ENCODE data around the gene NKAP.
"Not testable (repeated sequence)": the region's sequence is repeated elsewhere in the genome, so short reads cannot be mapped to it uniquely, and the experiment has no call there.

The NKAP gene

DNA sequence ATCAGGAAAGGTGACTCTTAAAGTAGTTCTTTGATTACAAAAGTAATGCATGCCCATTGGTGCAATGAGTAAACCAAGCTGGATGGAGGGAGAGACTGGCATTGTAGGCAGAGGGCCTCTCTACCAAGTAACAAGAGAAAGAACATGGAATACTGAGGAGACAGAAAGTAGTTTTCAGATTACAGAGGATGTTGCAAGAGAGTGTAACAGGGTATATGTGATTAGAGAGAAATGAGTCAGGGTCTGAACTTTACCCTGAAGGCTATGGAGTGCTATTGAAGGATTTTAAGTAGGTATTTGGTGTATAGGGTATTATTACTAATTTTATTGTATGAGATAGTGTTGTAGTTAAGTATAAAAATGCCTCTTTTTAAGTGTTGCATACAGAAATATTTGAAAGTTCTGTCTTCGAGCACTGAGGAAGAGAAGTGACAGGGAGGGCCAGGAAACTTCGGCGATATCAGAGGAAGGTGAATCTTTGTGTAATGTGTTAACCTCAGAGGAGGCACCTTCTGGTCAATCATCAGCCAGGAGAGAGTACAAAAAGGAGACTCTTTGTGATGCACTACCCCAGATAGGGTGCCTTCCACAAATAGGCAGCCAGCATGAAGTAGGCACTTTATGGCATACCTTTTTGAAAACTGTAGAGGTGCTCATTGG lies 8.2 kb downstream of the NKAP start:
- in situ Hi-C loops (cut with MboI; ENCODE audit: low pct_unique_long_range_greater_than_20kb, low sequenced_read_pairs, unreplicated experiment): no loop called here
- TF ChIP-seq, protein P1, sequence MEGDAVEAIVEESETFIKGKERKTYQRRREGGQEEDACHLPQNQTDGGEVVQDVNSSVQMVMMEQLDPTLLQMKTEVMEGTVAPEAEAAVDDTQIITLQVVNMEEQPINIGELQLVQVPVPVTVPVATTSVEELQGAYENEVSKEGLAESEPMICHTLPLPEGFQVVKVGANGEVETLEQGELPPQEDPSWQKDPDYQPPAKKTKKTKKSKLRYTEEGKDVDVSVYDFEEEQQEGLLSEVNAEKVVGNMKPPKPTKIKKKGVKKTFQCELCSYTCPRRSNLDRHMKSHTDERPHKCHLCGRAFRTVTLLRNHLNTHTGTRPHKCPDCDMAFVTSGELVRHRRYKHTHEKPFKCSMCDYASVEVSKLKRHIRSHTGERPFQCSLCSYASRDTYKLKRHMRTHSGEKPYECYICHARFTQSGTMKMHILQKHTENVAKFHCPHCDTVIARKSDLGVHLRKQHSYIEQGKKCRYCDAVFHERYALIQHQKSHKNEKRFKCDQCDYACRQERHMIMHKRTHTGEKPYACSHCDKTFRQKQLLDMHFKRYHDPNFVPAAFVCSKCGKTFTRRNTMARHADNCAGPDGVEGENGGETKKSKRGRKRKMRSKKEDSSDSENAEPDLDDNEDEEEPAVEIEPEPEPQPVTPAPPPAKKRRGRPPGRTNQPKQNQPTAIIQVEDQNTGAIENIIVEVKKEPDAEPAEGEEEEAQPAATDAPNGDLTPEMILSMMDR (IDR thresholded peaks at IDR 0.05; ENCODE audit: extremely low read depth, insufficient read depth, missing control alignments): no peak
- no peak for DNase-seq (ENCODE audit: low spot score)

DNA sequence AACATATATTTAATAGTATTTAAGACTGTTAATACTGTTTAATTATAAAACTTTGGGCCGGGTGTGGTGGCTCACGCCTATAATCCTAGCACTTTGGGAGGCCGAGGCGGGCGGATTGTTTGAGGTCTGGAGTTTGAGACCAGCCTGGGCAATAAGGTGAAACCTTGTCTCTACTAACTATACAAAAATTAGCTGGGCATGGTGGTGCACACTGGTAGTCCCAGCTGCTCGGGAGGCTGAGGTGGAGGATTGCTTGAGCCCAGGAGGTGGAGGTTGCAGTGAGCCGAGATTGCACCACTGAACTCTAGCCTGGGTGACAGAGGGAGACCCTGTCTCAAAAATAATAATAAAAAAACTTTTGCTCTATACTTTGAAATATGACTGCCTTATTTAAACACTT lies 21.2 kb downstream of the NKAP start:
- DNase-seq (ENCODE audit: low spot score); in situ Hi-C loops (cut with MboI; ENCODE audit: low pct_unique_long_range_greater_than_20kb, low sequenced_read_pairs, unreplicated experiment): not testable (repeated sequence)

DNA sequence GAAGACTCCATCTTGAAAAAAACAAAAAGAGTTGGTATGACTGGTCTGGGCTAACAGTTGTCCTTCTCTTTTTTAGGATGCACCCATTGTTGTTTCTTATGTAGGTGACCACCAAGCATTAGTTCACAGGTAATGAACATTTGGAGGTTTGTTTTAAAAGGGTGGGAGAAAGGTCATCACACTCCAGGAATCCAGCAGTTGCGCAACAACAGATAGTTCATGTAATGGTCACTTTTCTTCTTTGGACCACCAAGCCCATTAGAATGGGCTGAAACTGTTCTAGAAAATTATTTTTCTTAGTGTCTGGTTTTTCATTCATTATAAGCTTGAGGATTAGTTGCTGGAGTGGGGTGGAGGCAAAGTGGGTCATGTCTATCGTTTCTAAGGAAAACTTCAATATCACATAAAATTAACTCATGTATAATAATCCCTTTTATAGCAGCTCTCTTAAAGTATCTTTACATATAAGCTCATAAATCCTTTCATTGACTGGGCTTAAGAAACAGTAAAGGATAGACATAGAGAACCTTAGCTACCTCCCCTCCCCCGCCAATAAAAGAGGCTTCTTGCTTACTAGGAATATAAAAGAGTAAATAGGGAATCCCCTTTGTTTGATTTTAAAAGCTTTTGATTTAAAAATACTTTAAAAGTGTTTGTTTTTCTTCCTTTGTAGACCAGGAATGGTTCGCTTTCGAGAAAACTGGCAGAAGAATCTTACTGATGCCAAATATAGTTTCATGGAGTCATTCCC lies 23.5 kb downstream of the NKAP start:
- in situ Hi-C loops (cut with MboI; ENCODE audit: low pct_unique_long_range_greater_than_20kb, low sequenced_read_pairs, unreplicated experiment): no loop called here
- DNase-seq (ENCODE audit: low spot score): no peak
- TF ChIP-seq, protein P1 (IDR thresholded peaks at IDR 0.05; ENCODE audit: extremely low read depth, insufficient read depth, missing control alignments): no peak

DNA sequence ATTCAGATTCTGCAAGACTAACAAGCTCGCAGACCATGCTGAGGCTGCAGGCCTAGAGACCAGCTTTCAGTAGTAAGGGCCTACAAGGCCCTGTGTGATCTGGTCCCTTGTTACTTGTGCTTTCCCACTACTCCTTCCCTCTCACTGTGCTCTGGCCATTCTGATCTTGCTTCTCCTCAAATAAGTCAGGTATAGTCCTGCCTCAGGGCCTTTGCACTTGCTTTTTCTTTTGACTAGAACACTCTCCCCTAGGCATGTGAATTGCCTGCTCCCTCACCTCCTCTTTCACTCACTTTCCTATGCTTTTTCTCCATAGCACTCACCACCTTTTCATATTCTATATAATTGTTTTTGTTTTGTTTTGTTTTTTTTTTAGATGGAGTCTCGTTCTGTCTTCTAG lies 25.7 kb downstream of the NKAP start:
- no peak for DNase-seq (ENCODE audit: low spot score)
- in situ Hi-C loops (cut with MboI; ENCODE audit: low pct_unique_long_range_greater_than_20kb, low sequenced_read_pairs, unreplicated experiment): no loop called here
- TF ChIP-seq, protein P1 (IDR thresholded peaks at IDR 0.05; ENCODE audit: extremely low read depth, insufficient read depth, missing control alignments): no peak

DNA sequence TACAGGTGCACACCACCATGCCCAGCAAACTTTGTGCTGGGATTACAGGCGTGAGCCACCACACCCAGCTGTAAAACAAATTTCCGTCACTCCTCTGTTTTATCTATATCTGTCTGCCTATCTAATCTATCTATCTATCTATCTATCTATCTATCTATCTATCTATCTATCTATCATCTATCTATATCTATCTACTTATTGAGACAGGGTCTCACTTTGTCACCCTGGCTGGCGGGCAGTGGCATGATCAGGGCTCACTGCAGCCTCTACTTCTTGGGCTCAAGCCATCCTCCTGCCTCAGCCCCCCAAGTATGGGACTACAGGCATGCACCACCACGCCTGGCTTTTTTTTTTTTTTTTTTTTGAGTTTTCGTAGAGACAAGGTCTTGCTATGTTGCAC lies 27.2 kb downstream of the NKAP start:
- TF ChIP-seq, protein P1 (IDR thresholded peaks at IDR 0.05; ENCODE audit: extremely low read depth, insufficient read depth, missing control alignments): no peak
- DNase-seq (ENCODE audit: low spot score): no peak
- in situ Hi-C loops (cut with MboI; ENCODE audit: low pct_unique_long_range_greater_than_20kb, low sequenced_read_pairs, unreplicated experiment): no loop called here

DNA sequence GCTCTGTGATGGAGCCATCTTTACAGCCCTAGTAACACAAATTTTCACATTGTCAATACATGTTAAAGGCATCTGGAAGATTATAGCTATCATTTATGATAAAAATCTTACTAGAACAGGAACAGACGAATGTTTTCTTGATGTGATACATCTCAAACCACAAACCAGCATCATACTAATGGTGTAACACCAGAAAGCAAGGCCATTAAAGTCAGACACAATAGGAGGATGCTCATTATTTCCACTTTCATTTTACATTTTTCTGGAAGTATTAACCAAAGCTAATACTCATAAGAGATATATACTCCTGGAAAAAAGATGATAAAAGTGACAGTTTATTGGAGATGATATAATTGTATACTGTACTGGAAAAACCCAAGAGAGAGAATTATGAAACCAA lies 42.6 kb downstream of the NKAP start:
- TF ChIP-seq, protein P1 (IDR thresholded peaks at IDR 0.05; ENCODE audit: extremely low read depth, insufficient read depth, missing control alignments): no peak
- in situ Hi-C loops (cut with MboI; ENCODE audit: low pct_unique_long_range_greater_than_20kb, low sequenced_read_pairs, unreplicated experiment): no loop called here
- DNase-seq (ENCODE audit: low spot score): no peak

DNA sequence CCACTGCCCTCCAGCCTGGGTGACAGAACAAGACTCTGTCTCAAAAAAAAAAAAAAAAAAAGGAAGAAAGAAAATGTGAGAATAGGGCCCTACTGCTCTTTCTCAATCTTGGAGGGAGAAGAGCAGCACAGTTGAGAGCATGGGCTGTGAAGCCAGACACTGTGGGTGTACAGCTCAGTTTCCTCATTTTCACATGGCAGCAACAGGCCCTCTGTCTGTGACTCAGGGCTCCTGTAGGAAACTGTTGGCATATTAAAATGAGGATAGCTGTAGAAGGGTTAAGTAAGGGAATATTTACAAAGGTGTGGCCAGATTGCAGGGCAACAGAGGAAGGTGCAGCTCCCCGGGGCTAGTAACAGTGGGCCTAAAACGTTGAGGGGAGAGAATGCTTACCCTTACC lies 44.4 kb downstream of the NKAP start:
- TF ChIP-seq, protein P1 (IDR thresholded peaks at IDR 0.05; ENCODE audit: extremely low read depth, insufficient read depth, missing control alignments): no peak
- DNase-seq (ENCODE audit: low spot score): no peak
- in situ Hi-C loops (cut with MboI; ENCODE audit: low pct_unique_long_range_greater_than_20kb, low sequenced_read_pairs, unreplicated experiment): loop anchor here (25.0 kb wide), 1 partner anchor 387 kb away; no protein-coding TSS in a partner anchor

All from GM13977 (cell line).